GM12874 (cell line): Measurements from ENCODE around the gene LIN9.

Experiments
- TF ChIP-seq, protein P1 (sequence below): IDR thresholded peaks from 2 replicates; pipeline ENCODE4 v1.5.1; 2011; ENCODE audit warnings: low read depth, mild to moderate bottlenecking, control low read depth, low read length, moderate library complexity; ENCODE audit not compliant: insufficient read depth

LIN9 gene

GRCh38 chr1:226207048-226207447, 101.9 kb downstream of the LIN9 start:
- TF ChIP-seq, protein P1, sequence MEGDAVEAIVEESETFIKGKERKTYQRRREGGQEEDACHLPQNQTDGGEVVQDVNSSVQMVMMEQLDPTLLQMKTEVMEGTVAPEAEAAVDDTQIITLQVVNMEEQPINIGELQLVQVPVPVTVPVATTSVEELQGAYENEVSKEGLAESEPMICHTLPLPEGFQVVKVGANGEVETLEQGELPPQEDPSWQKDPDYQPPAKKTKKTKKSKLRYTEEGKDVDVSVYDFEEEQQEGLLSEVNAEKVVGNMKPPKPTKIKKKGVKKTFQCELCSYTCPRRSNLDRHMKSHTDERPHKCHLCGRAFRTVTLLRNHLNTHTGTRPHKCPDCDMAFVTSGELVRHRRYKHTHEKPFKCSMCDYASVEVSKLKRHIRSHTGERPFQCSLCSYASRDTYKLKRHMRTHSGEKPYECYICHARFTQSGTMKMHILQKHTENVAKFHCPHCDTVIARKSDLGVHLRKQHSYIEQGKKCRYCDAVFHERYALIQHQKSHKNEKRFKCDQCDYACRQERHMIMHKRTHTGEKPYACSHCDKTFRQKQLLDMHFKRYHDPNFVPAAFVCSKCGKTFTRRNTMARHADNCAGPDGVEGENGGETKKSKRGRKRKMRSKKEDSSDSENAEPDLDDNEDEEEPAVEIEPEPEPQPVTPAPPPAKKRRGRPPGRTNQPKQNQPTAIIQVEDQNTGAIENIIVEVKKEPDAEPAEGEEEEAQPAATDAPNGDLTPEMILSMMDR: no peak

DNA sequence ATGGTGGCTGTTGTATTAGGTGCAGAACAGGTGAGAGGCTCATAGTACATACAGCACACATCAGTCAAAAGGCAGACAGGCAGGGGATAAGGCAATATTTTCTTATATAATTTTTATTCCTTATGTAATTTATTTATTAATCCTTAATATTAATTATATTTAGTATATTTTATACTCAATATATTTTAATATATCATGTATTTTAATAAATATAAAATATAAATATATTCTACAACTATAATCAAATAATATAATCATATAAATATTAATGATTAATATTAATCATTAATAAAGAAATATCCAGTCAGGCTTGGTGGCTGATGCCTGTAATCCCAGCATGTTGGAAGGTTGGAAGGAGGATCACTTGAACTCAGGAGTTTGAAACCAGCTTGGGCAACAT, 104.8 kb downstream of the LIN9 start:
- TF ChIP-seq, protein P1: no peak

DNA sequence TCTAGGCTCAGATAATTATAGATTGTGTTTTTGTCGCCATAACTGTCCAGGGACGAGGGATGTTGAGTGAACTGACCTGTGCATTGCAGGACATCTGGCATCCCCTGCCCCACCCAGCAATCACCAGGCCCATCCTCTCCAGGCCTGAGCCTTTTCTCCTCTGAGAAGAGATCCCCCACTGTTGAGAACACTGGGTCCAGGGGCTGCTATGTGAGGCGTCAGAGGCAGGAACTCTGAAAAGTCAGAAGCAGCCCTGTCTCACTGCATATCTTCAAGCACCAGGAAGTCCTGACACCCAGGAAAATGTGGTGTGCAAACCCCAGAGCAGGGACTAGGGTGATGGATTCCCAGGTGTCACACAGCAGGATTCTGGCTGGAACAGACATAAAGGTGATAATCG, 105.3 kb downstream of the LIN9 start:
- TF ChIP-seq, protein P1: no peak

DNA sequence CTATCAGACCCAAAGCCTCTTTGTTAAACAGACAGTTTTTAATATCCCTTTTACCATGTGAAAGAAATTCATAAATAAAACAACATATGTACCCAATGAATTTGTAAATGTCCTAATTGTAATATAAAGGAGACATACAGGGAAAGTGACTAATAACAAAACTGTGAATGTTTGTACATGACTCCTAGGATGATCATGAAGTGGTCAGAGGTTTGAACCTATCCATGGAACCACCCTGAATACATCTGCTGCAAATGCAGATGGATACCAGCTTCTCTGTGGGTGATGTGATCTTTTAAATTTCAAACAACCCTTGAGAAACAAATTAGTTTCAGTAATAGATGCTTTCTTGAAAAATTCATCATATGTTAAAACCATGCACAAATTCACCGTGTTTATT, 105.7 kb downstream of the LIN9 start:
- TF ChIP-seq, protein P1: no peak

GRCh38 chr1:226202246-226202645, 106.7 kb downstream of the LIN9 start:
- TF ChIP-seq, protein P1: no peak

DNA sequence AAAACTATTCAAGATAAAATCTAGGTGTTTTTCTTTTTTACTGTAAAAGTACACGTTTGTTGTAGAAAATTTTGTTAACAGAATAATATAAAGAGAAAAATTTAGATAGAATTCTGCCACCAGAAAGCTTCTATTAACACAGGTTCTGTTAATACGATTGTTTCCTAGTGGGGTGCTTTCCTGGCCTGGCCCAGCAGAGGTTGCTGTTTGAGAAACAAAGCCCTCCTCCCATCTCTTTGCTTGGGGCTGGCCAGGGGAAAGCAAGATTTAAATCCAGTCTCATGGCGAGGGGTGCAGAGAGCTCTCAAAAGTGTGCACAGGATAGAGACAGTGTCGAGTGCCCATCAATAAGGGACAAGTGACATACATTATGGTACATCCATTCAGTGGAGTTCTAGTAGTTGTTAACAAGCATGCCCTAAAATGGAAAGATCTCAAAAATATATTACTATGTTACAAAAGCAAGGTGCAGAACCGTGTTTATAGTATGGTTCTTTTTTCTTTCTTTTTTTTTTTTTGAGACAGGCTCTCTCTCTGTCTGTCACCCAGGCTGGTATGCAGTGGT, 107.9 kb downstream of the LIN9 start:
- TF ChIP-seq, protein P1: peak; percentile 53

DNA sequence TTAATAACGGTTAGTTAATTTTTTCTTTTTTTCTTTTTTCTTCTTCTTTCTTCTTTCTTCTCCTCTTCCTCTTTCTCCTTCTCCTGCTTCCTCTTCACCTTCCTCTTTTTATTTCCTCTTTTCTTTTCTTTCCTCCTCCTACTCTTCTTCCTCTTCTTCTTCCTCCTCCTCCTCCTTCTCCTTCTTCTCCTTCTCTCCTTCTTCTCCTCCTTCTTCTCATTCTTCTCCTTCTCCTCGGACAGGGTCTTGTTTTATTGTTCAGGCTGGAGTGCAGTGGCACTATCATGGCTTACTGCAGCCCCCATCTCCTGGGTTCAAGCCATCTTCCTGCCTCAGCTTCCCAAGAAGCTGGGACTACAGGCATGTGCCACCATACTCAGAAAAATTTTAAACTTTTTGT, 109.0 kb downstream of the LIN9 start:
- TF ChIP-seq, protein P1: no peak
